HPDE6-E6E7 (cell line): ENCODE results near the gene ZFYVE28.
"Not testable (repeated sequence)": the region's sequence is repeated elsewhere in the genome, so short reads cannot be mapped to it uniquely, and the experiment has no call there.

Experiments
- DNase-seq: peaks from one replicate; pipeline ENCODE4 v3.0.0; 2011; ENCODE audit warnings: missing footprints; ENCODE audit errors: extremely low spot score

Gene ZFYVE28

GRCh38 chr4:2249526-2250356 lies 168.7 kb downstream of the ZFYVE28 start:
- DNase-seq = peak; percentile 60

- DNase-seq = no peak
Observed at GRCh38 chr4:2248821-2249261, 169.6 kb downstream of the ZFYVE28 start.

GRCh38 chr4:2248044-2248780 lies 170.2 kb downstream of the ZFYVE28 start:
- DNase-seq = no peak

- no peak for DNase-seq
Observed at GRCh38 chr4:2247128-2248043, 171.1 kb downstream of the ZFYVE28 start.

GRCh38 chr4:2246384-2247127 lies 171.9 kb downstream of the ZFYVE28 start:
- no peak for DNase-seq

GRCh38 chr4:2245787-2246275 lies 172.6 kb downstream of the ZFYVE28 start:
- DNase-seq = no peak

GRCh38 chr4:2245057-2245786 lies 173.2 kb downstream of the ZFYVE28 start:
- no peak for DNase-seq

- no peak for DNase-seq
Observed at GRCh38 chr4:2243681-2244380, 174.6 kb downstream of the ZFYVE28 start.

- peak; percentile 97 for DNase-seq
Observed at GRCh38 chr4:2241410-2242353, 176.8 kb downstream of the ZFYVE28 start, which contains the start of the genes HAUS3 and POLN. Gene HAUS3, minus strand, starts transcription at chr4:2242121. Its CDS starts 1,175 bp downstream, at chr4:2240946. Gene POLN, minus strand, starts transcription at chr4:2242121. Its CDS starts 12,890 bp downstream, at chr4:2229231.

GRCh38 chr4:2241003-2241402 lies 177.4 kb downstream of the ZFYVE28 start:
- DNase-seq = no peak

GRCh38 chr4:2236944-2237666 lies 181.3 kb downstream of the ZFYVE28 start:
- DNase-seq = no peak

GRCh38 chr4:2231082-2231481 lies 187.4 kb downstream of the ZFYVE28 start:
- no peak for DNase-seq

- DNase-seq = no peak
Observed at GRCh38 chr4:2226261-2226660, 192.2 kb downstream of the ZFYVE28 start.

- no peak for DNase-seq
Observed at GRCh38 chr4:2222838-2223237, 195.6 kb downstream of the ZFYVE28 start.

- not testable (repeated sequence) for DNase-seq
Observed at GRCh38 chr4:2221378-2221777, 197.1 kb downstream of the ZFYVE28 start.

- DNase-seq = peak; percentile 49
Observed at GRCh38 chr4:2220016-2220630, 198.3 kb downstream of the ZFYVE28 start.
